Transverse colon (tissue), 4 donors: Measurements from ENCODE around the gene CACTIN.

Source experiments
- EP300 ChIP-seq: sonication (generic); formaldehyde crosslinking; IDR thresholded peaks from one replicate; pipeline ENCODE4 v1.6.1; 2017; ENCODE audit warnings: antibody characterized with exemption, low read depth
- POLR2A ChIP-seq: fragments of 450-650 bp; IDR thresholded peaks from one replicate; pipeline ENCODE4 v1.6.1; 2016; ENCODE audit warnings: antibody characterized with exemption, mild to moderate bottlenecking, moderate library complexity
- POLR2AphosphoS5 ChIP-seq, 3 donors: sonication (generic); formaldehyde crosslinking; IDR thresholded peaks; one replicate each; pipeline ENCODE4 v1.6.1; 2016; ENCODE audit warnings: antibody characterized with exemption in 3 of 3
- TF ChIP-seq, protein P1 (sequence below), 5 experiments: fragments of 200-600 bp in 3 of 5; fragments of 450-650 bp in 2 of 5; sonication (generic) in 3 of 5; IDR thresholded peaks; 1 replicate in 2 of 5; 2 replicates in 3 of 5; pipeline ENCODE4 v1.5.1; 2016 to 2017; ENCODE audit warnings: antibody characterized with exemption in 5 of 5, inconsistent platforms in 3 of 5, mild to moderate bottlenecking in 2 of 5, moderate library complexity in 1 of 5

DNA sequence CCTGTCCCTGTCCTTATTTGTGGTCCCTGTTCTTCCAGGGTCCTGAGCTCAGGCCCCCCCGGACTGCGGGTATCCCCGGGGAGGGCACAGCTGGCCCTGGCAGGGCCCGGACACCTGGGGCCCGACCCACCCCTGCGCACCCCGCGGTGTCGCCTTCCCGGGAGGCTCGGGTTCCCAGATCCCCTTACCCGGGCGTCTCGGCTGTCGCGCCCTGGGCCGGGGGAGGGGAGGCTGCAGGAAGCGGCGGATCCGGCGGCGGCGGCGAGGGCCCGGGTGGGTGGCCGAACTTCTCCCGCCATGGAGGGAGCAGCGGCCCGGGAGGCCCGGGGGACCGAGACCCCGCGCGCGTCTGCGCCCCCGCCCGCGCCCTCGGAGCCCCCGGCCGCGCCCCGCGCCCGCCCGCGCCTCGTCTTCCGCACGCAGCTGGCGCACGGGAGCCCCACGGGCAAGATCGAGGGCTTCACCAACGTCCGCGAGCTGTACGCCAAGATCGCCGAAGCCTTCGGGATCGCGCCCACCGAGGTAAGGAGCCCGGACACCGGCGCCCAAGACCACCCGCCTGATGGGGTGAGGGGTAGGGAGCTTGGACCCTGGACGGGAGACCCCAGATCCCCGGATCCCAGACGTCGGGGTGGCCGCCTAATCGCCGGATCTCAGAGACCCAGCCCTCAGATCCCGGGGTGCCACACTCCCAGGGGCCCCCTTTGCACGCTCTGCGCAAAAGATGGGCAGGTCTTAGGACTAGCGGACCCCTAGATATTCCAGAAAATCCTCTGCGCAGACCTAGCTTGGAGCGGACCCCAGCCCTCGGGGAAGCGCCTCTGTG lies 41.1 kb downstream of the CACTIN start, which contains the start of gene GIPC3:
- TF ChIP-seq, protein P1, sequence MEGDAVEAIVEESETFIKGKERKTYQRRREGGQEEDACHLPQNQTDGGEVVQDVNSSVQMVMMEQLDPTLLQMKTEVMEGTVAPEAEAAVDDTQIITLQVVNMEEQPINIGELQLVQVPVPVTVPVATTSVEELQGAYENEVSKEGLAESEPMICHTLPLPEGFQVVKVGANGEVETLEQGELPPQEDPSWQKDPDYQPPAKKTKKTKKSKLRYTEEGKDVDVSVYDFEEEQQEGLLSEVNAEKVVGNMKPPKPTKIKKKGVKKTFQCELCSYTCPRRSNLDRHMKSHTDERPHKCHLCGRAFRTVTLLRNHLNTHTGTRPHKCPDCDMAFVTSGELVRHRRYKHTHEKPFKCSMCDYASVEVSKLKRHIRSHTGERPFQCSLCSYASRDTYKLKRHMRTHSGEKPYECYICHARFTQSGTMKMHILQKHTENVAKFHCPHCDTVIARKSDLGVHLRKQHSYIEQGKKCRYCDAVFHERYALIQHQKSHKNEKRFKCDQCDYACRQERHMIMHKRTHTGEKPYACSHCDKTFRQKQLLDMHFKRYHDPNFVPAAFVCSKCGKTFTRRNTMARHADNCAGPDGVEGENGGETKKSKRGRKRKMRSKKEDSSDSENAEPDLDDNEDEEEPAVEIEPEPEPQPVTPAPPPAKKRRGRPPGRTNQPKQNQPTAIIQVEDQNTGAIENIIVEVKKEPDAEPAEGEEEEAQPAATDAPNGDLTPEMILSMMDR (IDR thresholded peaks at IDR 0.05) = no peak
- TF ChIP-seq POLR2AphosphoS5 (IDR thresholded peaks at IDR 0.05) (no peak), POLR2A (no peak), EP300 (no peak)
